GM12865 (cell line): ENCODE results near the gene INS.

Source experiments
- DNase-seq: peaks from one replicate; pipeline ENCODE4 v3.0.0; 2010; ENCODE audit warnings: low read depth
- H3K4me3 ChIP-seq: 2 replicates; pipeline ENCODE4 v1.5.1; 2011; ENCODE audit warnings: mild to moderate bottlenecking, low read depth, low read length, control low read depth
- CTCF ChIP-seq: IDR thresholded peaks from 2 replicates; pipeline ENCODE4 v1.5.1; 2011; ENCODE audit warnings: low read length, control low read depth, low read depth, inconsistent platforms; ENCODE audit not compliant: insufficient read depth; ENCODE audit errors: missing control alignments

INS gene

DNA sequence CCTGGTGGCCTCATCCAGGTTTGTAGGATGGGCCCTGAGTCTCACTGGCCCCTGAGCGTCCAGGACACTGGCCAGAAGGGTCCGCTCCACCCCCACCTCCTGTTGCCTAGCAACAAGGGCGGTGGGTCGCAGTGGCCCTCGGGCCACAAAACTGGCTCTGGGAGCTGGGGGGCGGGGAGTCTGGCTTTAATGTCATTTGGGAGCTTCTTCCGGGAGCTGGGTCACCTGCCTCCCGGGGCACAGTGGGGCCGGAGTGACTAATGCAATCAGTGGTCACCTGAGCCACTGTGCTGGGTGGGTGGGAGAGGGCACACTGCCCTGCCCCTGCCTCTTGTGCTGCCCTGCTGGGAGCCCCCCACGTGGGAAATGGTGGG is 8.0 kb upstream of the INS start:
- no peak overlapping the region for H3K4me3 ChIP-seq
- no peak for TF ChIP-seq CTCF
- no peak for DNase-seq

- no peak for DNase-seq
- no peak for TF ChIP-seq CTCF
- H3K4me3 ChIP-seq = no peak overlapping the region
These were observed 7.4 kb upstream of the INS start for GRCh38 chr11:2168286-2169004.

- no peak for TF ChIP-seq CTCF
- H3K4me3 ChIP-seq = no peak overlapping the region
- no peak for DNase-seq
These were observed 6.4 kb upstream of the INS start for GRCh38 chr11:2167141-2168045.

- TF ChIP-seq CTCF = peak; percentile 42
- H3K4me3 ChIP-seq = no peak overlapping the region
- peak; percentile 11 for DNase-seq
These were observed 5.3 kb upstream of the INS start for GRCh38 chr11:2166091-2166851.

- TF ChIP-seq CTCF = no peak
- DNase-seq = no peak
- no peak overlapping the region for H3K4me3 ChIP-seq
These were observed 4.6 kb upstream of the INS start for GRCh38 chr11:2165571-2165970.

DNA sequence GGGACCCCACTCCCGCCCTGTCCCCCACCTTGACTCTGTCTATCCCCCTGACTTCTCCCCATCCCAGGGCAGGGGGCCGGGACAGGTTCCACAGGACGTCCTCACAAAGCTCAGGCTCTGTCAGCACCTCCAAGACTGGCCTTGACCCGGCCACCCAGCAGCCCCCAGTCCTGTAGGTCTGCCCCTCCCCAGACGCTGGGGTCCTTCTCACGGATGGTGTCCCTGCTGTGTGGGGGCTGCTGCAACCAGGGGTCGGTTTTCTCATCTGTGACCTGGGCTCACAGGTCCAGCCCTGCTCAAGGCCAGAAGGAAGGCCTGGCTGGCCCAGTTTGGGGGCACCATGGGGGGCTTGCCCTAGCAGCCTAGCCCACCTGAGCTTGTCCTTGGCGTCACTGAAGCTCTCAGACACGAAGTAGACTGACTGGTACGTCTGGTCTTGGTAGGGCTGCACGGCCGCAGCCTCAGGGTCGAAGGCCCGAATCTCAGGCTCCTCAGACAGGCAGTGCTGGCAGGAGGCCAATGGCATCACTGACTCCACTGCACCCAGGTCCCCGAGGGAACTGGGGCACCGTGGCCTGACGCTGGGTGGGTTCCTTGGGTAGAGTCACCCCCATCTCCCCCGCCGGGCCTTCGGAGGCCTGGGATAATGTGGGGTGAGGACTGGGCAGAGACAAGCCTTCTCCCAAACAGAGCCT is 4.0 kb upstream of the INS start:
- no peak for TF ChIP-seq CTCF
- no peak for DNase-seq
- H3K4me3 ChIP-seq = no peak overlapping the region
